EL (cell line): ENCODE data around the gene NOL12.
"Not testable (repeated sequence)": the region's sequence is repeated elsewhere in the genome, so short reads cannot be mapped to it uniquely, and the experiment has no call there.

ENCODE experiments used
- DNase-seq: peaks from one replicate; pipeline ENCODE4 v3.0.0-alpha.2; 2016

Gene NOL12

DNA sequence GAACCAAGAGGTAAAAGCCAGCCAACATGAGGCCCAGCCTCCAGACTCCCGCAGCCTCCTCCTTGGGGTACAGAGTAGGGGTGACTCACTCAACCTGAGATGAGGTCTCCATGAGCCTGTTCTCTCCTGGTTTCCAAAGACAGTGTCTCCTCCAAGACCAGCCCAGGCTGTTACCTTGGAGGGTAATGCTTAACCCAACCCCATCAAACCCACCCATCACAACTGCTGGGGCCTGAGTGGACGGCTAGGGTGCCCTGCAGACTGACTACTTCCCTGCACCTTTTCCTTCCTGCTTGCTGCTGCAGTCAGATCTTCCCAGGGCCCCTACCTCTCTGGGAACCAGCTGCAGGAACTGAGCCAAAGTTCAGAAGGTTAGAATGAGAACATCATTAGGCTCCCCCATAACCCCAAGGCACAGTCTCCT, 5.1 kb upstream of the NOL12 start:
- DNase-seq, result peak; percentile 73

DNA sequence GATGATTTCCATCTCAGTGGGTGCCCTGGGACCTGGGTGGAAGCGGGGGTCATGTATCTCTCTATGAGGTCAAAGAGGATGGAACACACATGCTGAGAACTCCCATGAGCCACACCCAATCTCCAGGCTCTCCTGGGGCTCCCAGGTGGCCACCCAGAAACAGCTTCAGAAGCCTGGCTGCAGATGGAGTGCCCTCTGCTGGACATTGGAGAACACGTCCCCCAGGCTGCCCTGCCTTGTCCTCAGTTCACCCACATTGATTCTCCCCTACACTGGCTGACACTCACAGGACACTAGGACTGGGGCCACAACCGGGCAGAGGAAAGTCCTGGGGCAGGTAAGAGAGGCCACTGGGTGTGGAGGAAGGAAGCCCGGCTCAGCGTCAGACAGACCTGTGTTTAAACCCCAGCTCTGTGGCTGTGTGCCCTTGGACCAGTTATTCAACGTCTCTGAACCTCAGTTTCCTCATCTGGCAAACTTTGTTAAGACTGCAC, 4.5 kb upstream of the NOL12 start:
- peak; percentile 83 for DNase-seq

DNA sequence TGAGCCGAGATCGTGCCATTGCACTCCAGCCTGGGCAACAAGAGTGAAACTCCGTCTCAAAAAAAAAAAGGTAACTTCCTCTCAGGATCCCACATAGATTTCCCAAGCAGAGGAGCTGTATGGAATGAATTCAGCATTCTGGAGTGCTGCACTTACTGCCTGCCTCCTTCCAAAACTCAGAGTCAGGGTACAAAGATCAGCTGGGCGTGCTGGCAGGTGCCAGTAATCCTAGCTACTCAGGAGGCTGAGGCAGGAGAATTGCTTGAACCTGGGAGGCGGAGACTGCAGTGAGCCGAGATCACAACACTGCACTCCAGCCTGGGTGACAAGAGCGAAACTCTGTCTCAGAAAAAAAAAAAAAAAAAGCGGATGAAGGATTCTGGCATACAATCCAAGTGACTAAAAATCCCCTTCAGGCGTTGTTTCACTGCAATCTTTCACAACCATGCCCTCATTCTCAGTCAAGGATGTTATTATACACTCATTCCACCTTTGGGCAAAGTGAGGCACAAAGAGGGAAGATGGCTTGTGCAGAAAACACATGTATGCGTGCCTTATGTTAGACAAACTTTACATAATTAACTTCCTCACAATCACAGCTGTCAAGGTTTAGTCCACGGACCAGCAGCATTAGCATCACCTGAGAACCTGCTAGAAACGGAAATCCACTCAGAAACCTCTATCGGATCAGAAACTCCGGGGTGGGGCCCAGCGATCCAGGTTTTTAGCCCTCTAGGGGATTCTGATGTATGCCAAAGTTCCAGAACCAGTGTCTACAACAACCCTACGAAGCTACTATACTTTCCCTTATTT, 1.1 kb upstream of the NOL12 start:
- DNase-seq, result no peak

DNA sequence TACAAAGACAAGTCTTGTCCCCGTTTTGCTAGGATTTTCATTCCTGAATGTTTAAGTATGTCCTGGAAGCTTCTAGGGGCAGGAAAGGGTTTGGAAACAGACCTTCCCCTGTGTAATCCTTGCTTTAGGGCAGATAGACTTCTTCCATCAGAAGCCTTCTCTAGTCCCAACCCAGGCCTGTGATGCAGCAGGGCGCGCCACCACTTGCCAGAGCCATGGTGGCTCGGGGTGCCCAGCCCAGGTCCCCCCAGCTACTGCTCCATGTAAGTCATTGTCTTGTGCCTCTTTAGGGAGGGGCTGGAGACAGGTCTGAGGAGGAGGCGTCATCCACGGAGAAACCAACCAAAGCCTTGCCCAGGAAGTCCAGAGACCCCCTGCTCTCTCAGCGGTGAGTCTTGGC, 4.3 kb downstream of the NOL12 start:
- DNase-seq, result no peak

DNA sequence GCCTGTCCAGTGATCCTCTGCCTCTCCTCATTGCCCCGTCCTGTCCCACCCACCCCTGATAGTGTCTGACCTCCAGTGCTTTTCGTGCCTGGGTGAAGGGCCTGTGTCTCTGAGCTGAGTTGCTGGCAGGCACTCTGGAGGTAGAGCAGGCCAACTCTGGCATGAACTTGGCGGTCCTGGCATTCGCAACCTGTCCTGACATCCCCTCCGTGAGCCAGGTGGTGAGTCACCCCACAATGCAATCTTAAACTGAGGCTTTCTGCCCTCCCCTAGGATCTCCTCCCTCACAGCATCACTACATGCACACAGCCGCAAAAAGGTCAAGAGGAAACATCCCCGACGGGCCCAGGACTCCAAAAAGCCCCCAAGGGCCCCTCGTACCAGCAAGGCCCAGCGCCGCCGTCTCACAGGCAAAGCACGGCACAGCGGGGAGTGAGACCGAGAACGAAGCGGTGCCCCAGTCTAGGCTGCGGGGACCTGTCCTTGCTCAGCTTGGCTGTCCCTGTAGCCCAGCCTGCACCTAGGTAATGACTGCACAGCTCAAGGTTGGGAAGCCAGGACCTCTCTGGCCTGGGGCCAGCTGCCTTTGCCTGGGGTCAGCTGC, 4.9 kb downstream of the NOL12 start:
- no peak for DNase-seq

DNA sequence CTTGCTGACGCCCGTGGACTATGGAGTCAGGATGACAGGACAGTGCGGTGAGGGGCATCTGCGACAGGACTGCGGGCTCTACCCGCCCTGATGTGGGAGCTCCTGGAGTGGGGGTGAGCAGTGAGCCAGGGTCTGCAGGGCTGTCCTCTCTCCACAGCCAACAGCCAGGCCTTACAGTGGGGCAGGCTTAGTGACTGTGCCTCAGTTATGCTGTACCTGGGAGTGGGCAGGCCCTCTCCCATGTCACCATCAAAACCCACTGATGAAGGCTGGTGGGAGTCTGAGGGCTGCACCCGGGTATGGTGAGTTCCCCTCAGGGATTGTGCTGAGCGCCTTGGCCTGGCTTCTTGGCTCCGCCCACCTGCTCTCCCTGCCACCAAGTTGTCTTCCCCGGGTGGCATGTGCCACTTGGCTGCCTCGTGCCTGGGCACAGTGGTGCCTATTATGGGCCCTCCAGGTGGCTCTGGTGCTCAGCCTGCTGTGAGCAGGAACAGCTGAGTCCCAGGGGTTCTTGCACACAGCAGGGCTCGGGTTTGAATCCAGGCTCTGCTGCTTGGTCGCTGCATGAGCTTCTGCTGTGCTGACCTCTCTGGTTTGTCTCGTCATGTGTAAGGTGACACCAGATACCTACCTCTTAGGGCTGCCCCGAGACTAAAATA, 6.6 kb downstream of the NOL12 start:
- no peak for DNase-seq

DNA sequence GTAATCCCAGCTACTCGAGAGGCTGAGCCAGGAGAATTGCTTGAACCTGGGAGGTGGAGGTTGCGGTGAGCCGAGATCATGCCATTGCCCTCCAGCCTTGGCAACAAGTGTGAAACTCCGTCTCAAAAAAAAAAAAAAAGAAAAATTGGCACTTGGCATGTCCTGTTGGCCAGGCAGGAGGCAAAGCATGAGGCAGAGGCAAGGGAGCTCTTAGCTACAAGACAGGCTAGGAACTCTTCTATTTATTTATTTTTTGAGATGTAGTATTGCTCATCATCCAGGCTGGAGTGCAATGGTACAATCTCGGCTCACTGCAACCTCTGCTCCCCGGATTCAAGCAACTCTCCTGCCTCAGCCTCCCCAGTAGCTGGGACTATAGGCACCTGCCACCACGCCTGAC, 8.0 kb downstream of the NOL12 start:
- not testable (repeated sequence) for DNase-seq

DNA sequence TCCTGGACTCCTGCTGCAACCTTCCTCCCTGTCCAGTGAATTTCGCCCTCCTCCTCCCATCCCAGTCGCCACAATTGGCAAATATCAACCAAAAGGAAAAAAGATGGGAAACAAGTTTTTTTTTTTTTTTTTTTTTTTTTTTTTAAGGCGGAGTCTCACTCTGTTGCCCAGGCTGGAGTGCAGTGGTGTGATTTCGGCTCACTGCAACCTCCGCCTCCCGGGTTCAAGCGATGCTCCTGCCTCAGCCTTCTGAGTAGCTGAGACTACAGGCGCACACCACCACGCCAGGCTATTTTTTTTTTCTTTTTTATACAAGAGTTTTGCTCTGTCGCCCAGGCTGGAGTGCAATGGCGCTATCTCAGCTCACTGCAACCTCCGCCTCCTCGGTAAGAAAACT, 10.1 kb downstream of the NOL12 start:
- not testable (repeated sequence) for DNase-seq

DNA sequence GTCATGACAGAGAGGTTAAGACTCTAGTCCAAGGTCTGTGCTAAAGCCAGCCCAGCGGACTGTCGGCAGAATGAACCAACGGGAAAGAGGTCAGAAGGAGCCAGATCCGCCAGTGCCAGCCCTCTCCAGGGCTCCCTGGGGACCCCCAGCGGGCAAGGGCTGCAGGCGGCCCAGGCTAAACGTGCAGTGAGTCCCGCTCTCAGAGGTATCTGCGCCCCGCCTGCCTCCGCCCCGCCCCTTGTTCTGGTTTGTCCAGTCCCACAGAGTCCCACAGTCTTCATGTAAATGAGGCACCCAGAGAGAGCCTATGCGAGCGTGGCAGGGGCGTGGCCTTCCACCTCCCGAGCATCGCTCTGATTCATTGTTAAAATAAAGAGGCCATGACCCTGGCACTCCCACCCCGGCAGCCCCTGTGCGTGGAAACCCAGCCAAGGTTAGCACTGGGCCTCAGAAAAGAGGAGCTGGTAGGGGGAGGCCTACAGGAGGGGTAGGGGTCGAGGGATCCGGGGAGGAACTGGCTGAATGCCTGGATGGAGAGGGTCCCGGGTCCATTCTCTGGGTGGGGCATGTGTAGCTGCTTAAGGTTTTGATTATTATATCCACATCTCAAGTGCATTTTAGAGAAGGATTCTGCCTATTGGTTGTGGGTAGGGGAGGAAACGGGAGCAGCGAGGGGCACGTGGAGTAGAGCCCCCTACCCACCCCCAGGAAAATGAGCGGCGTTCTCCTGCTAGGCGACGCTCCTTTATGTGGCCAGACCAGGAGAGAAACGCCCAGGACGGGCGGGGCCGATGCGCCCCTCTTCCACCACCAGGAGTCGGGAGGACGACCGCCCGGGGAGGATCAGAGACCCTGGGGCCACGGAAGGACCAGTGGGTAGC, 10.8 kb downstream of the NOL12 start, which contains the start of gene TRIOBP:
Gene TRIOBP, plus strand, starts transcription at position 392 of the 881 bp plus-strand sequence. CDS start 4,318 bp downstream, outside the sequence.
- DNase-seq, result peak; percentile 96

DNA sequence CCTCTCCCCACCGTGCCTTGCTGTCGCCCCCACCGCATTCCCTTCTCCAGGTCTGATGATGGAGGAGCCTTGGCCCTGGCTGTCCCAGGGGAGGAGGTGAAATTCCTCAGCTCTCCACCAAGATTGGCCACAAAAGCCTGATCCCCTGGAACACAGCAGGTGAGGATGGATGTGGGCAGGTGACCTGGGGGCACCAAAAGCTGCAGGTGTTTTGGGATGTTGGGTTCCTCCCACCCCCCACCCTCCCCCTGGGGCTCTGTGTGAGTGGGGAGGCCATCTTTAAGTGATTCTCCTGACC, 11.3 kb downstream of the NOL12 start:
- DNase-seq, result no peak

DNA sequence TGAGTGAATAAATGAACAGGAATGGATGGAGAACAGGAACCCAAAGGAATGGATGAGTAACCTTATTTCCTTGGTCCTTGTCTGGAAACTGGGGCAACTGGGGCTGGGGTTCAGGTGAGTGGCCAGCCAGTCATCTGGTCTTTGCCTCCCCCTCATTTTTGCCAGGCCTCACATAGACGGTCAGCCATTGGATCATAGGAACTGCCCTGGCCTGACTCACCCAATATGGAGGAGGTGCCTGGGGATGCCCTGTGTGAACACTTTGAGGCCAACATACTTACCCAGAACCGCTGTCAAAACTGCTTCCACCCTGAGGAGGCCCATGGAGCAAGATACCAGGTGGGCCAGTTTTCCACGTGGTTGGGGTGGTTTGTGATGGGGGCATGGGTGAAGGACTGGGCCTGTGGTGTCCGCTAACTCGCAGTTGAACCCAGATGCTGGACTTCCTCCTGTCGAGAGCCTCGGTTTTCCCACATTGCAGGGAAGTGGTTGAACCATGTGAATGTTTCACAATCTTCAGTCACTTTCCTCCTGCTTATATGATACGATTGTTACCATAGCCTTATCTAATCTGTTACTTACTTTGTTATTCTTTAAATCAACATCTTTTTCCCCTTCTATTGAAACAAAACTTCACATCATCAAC, 15.1 kb downstream of the NOL12 start:
- DNase-seq, result no peak

DNA sequence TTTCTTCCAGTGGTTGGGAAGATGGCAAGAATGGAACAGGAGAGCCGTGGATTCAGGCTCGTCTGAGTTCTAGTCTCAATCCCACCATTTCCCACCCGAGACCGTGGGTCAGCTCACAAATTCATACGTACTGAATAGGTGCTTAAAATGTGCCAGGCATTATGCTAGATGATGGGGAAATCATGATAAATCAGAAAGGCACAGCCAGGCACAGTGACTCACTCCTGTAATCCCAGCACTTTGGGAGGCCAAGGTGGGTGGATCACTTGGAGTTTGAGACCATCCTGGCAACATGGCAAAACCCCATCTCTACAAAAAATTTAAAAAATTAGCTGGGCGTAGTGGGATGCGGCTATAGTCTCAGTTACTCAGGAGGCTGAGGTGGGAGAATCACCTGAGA, 17.8 kb downstream of the NOL12 start:
- no peak for DNase-seq

DNA sequence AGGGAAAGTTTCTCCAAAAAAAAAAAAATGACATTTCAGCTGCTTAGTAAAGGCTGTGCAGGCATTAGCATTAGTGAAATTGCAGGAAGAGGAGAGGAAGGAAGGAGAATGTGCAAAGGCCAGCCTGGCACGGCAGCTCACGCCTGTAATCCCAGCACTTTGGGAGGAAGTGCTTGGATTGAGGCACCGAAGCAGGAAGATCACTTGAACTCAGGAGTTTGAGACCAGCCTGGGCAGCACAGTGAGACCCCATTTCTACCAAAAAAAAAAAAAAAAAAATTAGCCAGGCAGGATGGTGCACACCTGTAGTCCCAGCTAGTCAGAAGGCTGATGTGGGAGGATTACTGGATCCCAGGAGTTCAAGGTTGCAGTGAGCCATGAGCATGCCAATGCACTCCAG, 18.5 kb downstream of the NOL12 start:
- no peak for DNase-seq

DNA sequence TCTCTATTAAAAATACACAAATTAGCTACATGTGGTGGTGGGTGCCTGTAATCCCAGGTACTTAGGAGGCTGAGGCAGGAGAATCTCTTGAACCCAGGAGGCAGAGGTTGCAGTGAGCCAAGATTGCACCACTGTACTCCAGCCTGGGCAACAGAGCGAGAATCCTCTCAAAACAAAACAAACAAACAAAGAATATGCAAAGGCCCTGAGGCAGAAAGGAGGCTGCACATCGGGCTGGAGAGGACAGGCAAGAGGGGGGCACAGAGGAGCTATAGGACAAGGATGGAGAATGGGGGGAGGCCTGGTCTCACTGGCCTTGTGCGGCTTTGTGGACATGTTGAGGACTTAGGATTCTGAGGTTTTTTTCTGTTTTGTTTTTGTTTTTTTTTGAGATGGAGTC, 19.1 kb downstream of the NOL12 start:
- no peak for DNase-seq

DNA sequence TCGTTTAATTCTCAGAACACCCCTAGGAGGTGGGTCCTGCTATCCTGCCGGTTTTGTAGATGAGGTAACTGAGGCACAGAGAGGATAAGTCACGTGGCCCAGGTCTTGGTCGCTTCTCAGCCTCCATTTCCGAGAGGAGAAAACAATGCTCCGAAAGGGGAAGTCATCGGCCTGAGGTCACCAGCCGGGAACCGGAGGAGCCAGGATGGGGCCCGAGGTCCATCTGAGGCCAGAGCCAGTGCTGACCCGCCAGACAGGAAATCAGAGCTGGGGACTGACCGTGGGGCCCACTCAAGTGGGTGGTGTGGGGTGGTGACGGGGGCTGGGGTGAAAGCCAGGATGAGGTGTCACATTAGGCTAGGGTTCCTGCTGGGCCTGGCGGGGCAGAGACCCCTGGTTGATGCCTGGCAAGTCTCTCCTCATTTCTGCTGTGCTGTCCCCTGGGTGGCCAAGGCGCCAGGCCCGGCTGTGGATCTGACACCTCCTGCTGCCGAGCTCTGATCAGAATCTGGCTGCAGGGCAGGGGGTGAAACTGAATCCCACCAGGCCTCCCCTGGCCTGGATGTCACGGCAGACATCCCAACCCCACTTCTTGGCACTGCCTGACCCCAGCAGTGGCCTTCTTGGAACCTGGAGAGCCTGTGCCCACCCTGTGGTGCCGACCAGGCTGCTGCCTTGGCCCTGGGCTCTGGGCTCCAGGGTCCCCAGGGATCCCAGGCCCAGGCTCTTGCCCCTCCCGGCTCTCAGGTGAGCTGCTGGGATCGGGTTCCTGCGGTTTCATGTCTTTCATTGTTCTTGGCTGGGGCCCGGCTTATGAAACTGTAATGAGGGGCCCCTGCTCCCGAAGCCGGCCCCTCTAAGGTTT, 22.7 kb downstream of the NOL12 start:
- no peak for DNase-seq

DNA sequence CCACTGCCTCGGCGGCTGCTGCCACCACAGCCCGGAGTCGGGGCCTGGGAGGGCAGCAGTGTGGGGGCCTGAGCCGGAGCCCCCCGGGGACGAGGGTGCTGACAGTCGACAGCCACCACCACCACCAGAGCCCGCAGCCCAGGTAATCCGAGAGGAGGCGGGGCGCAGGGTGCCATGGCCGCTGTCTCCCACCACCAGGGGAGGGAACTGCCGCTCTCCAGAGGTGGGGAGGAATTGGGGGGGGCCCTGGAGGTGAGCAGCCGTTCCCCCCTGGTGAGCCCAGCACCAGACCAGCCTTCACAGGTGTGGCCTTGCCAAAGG, 23.3 kb downstream of the NOL12 start:
- DNase-seq, result no peak

DNA sequence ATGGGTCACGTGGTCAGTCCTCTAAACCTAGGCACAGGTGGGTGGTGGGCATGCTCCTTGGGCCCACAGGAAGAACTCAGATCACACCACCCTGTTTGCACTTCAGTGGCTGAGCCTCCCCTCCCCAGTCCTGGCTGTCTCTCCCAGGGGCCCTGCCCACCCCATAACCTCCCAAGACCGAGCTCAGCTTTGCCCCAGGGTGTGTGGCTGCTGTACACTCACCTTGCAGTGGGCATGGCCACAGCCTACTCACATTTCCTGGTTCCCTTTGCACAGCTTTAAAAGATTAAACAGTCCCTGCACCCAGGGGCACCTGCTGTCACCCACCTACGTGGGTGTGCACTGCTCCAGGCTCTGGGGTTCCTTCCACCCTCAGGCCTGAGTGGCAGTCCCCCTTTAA, 24.5 kb downstream of the NOL12 start:
- no peak for DNase-seq

DNA sequence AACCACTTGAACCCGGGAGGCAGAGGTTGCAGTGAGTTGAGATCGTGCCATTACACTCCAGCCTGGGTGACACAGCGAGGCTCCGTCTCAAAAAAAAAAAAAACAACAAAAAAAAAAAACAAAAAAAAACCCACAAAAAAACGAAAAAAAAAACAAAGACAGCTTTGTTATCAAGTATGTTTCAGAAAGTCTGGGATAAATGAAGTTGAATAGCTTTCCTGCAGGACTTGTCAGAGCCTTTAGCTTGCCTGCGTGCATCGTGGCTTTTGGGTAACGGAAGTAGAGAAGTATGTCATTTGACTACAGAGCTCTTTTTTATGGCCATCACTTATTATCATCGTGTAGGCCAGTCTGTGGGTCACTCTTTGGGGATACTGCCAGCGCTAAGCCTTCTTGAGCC, 25.3 kb downstream of the NOL12 start:
- DNase-seq, result no peak

DNA sequence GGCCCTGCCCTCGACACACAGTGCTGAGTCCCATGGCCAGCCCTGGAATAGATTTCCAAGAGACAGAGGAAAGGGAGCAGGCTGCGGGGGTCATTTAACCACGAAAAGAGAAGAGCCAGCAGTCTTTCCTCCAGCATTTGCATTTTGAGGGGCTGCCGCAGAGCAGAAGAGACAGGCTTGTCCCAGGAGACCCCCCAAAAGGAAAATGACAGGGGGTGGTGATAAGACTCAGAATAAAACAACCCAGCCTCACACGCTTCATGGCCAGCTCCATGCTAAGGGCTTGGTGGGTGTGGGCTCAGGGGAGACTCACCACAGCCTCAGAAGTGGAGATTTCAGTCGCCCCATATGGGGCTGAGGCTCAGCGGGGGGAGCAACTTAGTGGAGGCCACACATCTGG, 27.6 kb downstream of the NOL12 start:
- no peak for DNase-seq

DNA sequence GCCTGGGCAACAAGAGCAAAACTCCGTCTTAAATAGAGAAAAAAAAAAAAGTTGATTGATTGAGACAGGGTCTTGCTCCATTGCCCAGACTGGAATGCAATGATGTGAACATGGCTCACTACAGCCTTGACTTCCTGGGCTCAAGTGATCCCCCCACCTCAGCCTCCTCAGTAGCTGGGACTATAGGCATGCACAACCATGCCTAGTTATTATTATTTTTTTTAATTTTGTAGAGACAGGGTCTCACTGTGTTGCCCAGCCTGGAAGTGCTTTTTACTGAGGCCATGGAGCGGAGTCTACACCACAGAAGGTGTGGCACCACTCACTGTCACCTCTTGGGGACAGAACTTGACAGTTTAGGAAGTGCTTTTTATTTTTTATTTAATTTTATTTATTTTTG, 28.5 kb downstream of the NOL12 start:
- no peak for DNase-seq

DNA sequence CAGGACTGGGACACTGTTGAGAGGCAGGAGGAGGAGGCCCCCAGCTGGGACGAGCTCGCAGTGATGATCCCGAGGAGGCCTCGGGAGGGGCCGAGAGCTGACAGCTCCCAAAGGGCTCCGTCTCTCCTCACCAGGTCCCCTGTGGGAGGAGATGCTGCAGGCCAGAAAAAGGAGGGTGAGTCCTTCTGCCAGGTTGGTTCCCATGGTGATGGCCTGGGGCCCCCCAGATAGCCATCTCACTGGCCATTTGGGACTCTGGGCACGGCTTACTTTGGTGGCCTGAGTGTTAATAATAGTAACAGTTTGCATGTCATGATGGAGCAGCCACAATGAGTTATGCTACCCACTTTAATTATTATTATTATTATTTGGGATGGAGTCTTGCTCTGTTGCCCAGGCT, 29.6 kb downstream of the NOL12 start:
- DNase-seq, result no peak

DNA sequence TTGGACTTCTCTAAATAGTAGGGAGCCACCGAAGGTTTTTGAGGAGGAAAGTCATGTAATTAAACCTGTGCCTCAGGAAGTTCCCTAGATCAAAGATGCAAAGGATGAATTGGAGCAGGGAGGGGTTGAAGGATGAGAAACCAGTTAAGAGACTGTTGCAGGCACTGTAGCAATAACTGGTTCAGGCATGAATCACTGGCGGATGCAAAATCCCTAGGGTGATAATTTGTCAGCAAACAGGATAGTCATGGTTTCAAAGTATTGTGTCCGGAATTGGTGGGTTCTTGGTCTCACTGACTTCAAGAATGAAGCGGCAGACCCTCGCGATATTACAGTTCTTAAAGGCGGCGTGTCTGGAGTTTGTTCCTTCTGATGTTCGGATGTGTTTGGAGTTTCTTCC, 30.6 kb downstream of the NOL12 start:
- DNase-seq, result peak; percentile 55
